GM18505 (cell line): ENCODE data around the gene ST3GAL3.

Experiments
- ATAC-seq: cut with Tn5 transposase; IDR thresholded peaks from one replicate; pipeline ENCODE4 v1.9.1; 2021; ENCODE audit not compliant: unreplicated experiment
- POLR2A ChIP-seq: IDR thresholded peaks from 4 replicates; pipeline ENCODE4 v1.6.1; 2011; ENCODE audit warnings: borderline replicate concordance; ENCODE audit not compliant: insufficient read depth, insufficient read length; ENCODE audit errors: extremely low read depth

Gene ST3GAL3

GRCh38 chr1:43958351-43959255 is 251.3 kb downstream of the ST3GAL3 start:
- ATAC-seq = no peak
- no peak for TF ChIP-seq POLR2A

DNA sequence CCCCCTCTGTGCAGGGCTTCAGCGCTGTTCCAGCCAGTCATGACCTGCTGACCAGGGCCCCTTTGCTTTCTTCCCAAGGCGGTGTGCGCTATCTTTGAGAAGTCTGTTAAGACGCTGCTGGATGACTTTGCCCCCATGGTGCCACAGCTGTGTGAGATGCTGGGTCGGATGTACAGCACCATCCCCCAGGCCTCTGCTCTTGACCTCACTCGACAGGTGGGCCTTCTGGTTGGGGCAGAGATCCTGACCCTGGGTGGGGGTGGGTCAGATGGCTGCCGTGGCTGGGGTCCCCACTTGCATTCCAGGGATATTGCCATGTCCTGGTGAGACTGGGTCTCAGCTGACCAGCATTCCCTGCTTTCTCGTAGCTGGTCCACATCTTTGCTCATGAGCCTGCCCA is 253.5 kb downstream of the ST3GAL3 start:
- no peak for TF ChIP-seq POLR2A
- ATAC-seq = no peak

- no peak for TF ChIP-seq POLR2A
- ATAC-seq = no peak
Measured at GRCh38 chr1:43961692-43962091, 254.4 kb downstream of the ST3GAL3 start.

GRCh38 chr1:43962324-43962723 is 255.0 kb downstream of the ST3GAL3 start:
- no peak for ATAC-seq

DNA sequence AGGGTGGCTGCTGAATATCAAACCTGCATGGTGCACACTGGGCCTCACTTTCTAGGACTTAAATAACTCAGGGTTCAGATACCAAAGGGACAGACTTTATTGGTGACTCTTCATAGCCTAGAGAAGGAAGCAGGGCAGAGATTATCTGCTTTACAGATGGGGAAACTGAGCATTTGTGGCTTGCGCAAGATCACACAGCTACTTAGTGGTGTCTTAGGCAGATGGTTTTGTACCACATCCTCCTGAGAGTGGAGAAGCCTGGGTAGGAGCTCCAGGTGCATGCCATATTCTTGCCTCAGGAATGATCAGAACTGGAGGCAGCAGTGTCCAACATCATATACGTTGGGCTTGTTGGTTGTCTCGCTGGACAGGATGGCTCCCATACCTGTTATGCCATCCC is 255.7 kb downstream of the ST3GAL3 start:
- ATAC-seq = no peak
- TF ChIP-seq POLR2A = no peak

More at GRCh38 chr1:43962324-43962723, 255.0 kb downstream of the ST3GAL3 start:
- TF ChIP-seq POLR2A = no peak

GRCh38 chr1:43963890-43964289 is 256.6 kb downstream of the ST3GAL3 start:
- no peak for TF ChIP-seq POLR2A
- ATAC-seq = no peak

- ATAC-seq = no peak
Measured at GRCh38 chr1:43965316-43965715, 258.0 kb downstream of the ST3GAL3 start.

GRCh38 chr1:43968348-43968948 is 261.1 kb downstream of the ST3GAL3 start:
- ATAC-seq = no peak
- TF ChIP-seq POLR2A = no peak

More at GRCh38 chr1:43965316-43965715, 258.0 kb downstream of the ST3GAL3 start:
- no peak for TF ChIP-seq POLR2A

DNA sequence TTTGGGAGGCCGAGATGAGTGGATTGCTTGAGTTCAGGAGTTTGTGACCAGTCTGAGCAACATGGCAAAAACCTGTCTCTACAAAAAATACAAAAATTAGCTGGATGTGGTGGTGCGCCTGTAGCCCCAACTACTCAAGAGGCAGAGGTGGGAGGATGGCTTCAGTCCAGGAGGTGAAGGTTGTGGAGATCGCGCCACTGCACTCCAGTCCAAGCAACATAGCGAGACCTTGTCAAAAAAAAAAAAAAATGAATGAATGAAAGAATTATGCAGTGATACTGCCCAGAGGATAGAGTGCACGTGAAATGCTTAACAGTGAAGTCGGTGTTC is 262.0 kb downstream of the ST3GAL3 start:
- ATAC-seq = no peak
- no peak for TF ChIP-seq POLR2A

GRCh38 chr1:43969746-43970466 is 262.6 kb downstream of the ST3GAL3 start, which contains the start of gene DPH2:
Gene DPH2, plus strand, starts transcription at chr1:43970010. Its CDS starts 166 bp downstream, at chr1:43970176.
- TF ChIP-seq POLR2A = peak; percentile 67
- peak; percentile 71 for ATAC-seq

DNA sequence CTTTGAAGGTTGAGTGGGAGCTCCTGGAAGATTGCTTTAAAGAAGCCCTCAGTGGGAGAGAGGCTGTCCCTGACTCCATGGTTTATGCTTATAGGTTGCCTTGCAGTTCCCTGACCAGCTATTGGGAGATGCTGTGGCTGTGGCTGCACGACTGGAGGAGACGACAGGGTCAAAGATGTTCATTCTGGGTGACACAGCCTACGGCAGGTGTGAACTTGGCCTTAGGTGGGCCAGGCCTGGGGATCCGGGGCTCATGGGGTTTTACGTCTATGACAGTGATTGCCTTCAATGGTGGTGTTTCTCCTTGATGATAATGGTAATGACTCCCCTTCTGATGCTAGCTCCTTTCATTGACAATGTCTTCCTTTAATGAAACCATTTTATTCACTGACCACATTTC is 263.2 kb downstream of the ST3GAL3 start:
- no peak for TF ChIP-seq POLR2A
- ATAC-seq = no peak

DNA sequence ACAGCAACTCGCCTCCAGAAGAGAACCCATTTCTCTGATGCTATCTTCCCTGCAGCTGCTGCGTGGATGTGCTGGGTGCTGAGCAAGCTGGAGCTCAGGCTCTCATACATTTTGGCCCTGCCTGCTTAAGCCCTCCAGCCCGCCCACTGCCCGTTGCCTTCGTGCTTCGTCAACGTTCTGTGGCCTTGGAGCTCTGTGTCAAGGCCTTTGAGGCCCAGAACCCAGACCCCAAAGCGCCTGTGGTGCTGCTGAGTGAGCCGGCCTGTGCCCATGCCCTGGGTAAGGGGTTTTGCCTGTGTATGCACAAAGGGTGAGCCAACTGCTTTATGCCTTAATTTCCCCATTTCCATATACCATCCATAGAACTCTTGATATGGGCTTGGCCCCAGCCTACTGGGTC is 263.6 kb downstream of the ST3GAL3 start:
- no peak for ATAC-seq
- TF ChIP-seq POLR2A = no peak

- no peak for ATAC-seq
- no peak for TF ChIP-seq POLR2A
Measured at GRCh38 chr1:43971336-43971980, 264.1 kb downstream of the ST3GAL3 start.

- TF ChIP-seq POLR2A = no peak
- ATAC-seq = peak; percentile 0
Measured at GRCh38 chr1:43973981-43974442, 266.7 kb downstream of the ST3GAL3 start.
